Stimulated activated naive CD8-positive, alpha-beta T cell treated with anti-CD3 and anti-CD28 coated beads, Interleukin-15, Interleukin-2, amounts not matched to agents 100 ng/mL and 50 ng/mL, for 24 hours (primary cell): ENCODE measurements around the gene AHNAK.
"Not testable (repeated sequence)": the region's sequence is repeated elsewhere in the genome, so short reads cannot be mapped to it uniquely, and the experiment has no call there.

ENCODE experiments used
- H3K27ac Mint-ChIP-seq: one replicate; pipeline ENCODE4 v1.8.0; 2021; ENCODE audit warnings: mild to moderate bottlenecking, mixed read lengths
- H3K27me3 Mint-ChIP-seq: one replicate; pipeline ENCODE4 v1.8.0; 2021; ENCODE audit warnings: mixed read lengths
- H3K36me3 Mint-ChIP-seq: one replicate; pipeline ENCODE4 v1.8.0; 2021; ENCODE audit warnings: low read depth, mixed read lengths
- H3K4me1 Mint-ChIP-seq: one replicate; pipeline ENCODE4 v1.8.0; 2021; ENCODE audit warnings: low read depth, mixed read lengths
- H3K4me3 Mint-ChIP-seq: one replicate; pipeline ENCODE4 v1.8.0; 2021; ENCODE audit warnings: mild to moderate bottlenecking, mixed read lengths
- H3K9me3 Mint-ChIP-seq: one replicate; pipeline ENCODE4 v1.8.0; 2021; ENCODE audit warnings: mixed read lengths

The AHNAK gene

GRCh38 chr11:62457478-62457877 is 89.1 kb downstream of the AHNAK start:
- H3K27ac Mint-ChIP-seq: no peak overlapping the region
- H3K4me1 Mint-ChIP-seq: no peaks in the 10 kb centered on the region
- no peak overlapping the region for H3K4me3 Mint-ChIP-seq
- H3K36me3 Mint-ChIP-seq: no peaks in the 10 kb centered on the region
- H3K27me3 Mint-ChIP-seq: no peaks in the 10 kb centered on the region
- no peaks in the 10 kb centered on the region for H3K9me3 Mint-ChIP-seq

- no peaks in the 10 kb centered on the region for H3K9me3 Mint-ChIP-seq
- no peak overlapping the region for H3K27ac Mint-ChIP-seq
- H3K36me3 Mint-ChIP-seq: no peaks in the 10 kb centered on the region
- no peak overlapping the region for H3K4me3 Mint-ChIP-seq
- no peaks in the 10 kb centered on the region for H3K4me1 Mint-ChIP-seq
- no peaks in the 10 kb centered on the region for H3K27me3 Mint-ChIP-seq
These were observed 90.0 kb downstream of the AHNAK start for GRCh38 chr11:62456630-62457029.

- Mint-ChIP-seq H3K36me3 (no peaks in the 10 kb centered on the region), H3K27me3 (peaks cover under 1% of the 10 kb centered on the region), H3K4me1 (no peaks in the 10 kb centered on the region), H3K27ac (no peak overlapping the region), H3K4me3 (no peak overlapping the region), H3K9me3 (no peaks in the 10 kb centered on the region)
These were observed 93.7 kb downstream of the AHNAK start for GRCh38 chr11:62452839-62453468.

- Mint-ChIP-seq H3K27me3 (peaks cover 5% of the 10 kb centered on the region), H3K9me3 (no peaks in the 10 kb centered on the region), H3K4me1 (no peaks in the 10 kb centered on the region), H3K36me3 (no peaks in the 10 kb centered on the region), H3K4me3 (no peak overlapping the region), H3K27ac (no peak overlapping the region)
These were observed 94.3 kb downstream of the AHNAK start for GRCh38 chr11:62452261-62452660.

- Mint-ChIP-seq H3K4me1 (no peaks in the 10 kb centered on the region), H3K9me3 (no peaks in the 10 kb centered on the region), H3K27me3 (peaks cover 13% of the 10 kb centered on the region), H3K36me3 (no peaks in the 10 kb centered on the region), H3K4me3 (no peak overlapping the region), H3K27ac (no peak overlapping the region)
These were observed 95.4 kb downstream of the AHNAK start for GRCh38 chr11:62451241-62451621.

GRCh38 chr11:62450543-62451240 is 95.9 kb downstream of the AHNAK start:
- Mint-ChIP-seq H3K27ac (no peak overlapping the region), H3K36me3 (no peaks in the 10 kb centered on the region), H3K9me3 (no peaks in the 10 kb centered on the region), H3K4me1 (no peaks in the 10 kb centered on the region), H3K27me3 (peaks cover 14% of the 10 kb centered on the region), H3K4me3 (no peak overlapping the region)

- not testable (repeated sequence) for H3K4me1 Mint-ChIP-seq, H3K36me3 Mint-ChIP-seq, H3K27ac Mint-ChIP-seq, H3K4me3 Mint-ChIP-seq, H3K9me3 Mint-ChIP-seq
- H3K27me3 Mint-ChIP-seq: peaks cover 14% of the 10 kb centered on the region
These were observed 96.7 kb downstream of the AHNAK start for GRCh38 chr11:62449912-62450311.

GRCh38 chr11:62449451-62449851 is 97.2 kb downstream of the AHNAK start:
- Mint-ChIP-seq H3K9me3 (no peaks in the 10 kb centered on the region), H3K4me3 (no peak overlapping the region), H3K27me3 (peaks cover 19% of the 10 kb centered on the region), H3K4me1 (peaks cover 6% of the 10 kb centered on the region), H3K36me3 (no peaks in the 10 kb centered on the region), H3K27ac (no peak overlapping the region)

GRCh38 chr11:62446091-62446490 is 100.5 kb downstream of the AHNAK start:
- Mint-ChIP-seq H3K9me3 (no peaks in the 10 kb centered on the region), H3K4me1 (peaks cover 16% of the 10 kb centered on the region), H3K27ac (no peak overlapping the region), H3K4me3 (no peak overlapping the region), H3K27me3 (peaks cover 19% of the 10 kb centered on the region), H3K36me3 (no peaks in the 10 kb centered on the region)

- H3K27me3 Mint-ChIP-seq: peaks cover 19% of the 10 kb centered on the region
- no peak overlapping the region for H3K4me3 Mint-ChIP-seq
- no peaks in the 10 kb centered on the region for H3K9me3 Mint-ChIP-seq
- no peak overlapping the region for H3K27ac Mint-ChIP-seq
- H3K36me3 Mint-ChIP-seq: no peaks in the 10 kb centered on the region
- H3K4me1 Mint-ChIP-seq: peaks cover 16% of the 10 kb centered on the region
These were observed 101.3 kb downstream of the AHNAK start for GRCh38 chr11:62445314-62445740.

- peaks cover 19% of the 10 kb centered on the region for H3K4me1 Mint-ChIP-seq
- H3K27me3 Mint-ChIP-seq: peaks cover 19% of the 10 kb centered on the region
- no peaks in the 10 kb centered on the region for H3K9me3 Mint-ChIP-seq
- H3K4me3 Mint-ChIP-seq: peak overlapping the region; percentile 76
- no peaks in the 10 kb centered on the region for H3K36me3 Mint-ChIP-seq
- peak overlapping the region; percentile 64 for H3K27ac Mint-ChIP-seq
These were observed 101.8 kb downstream of the AHNAK start for GRCh38 chr11:62444835-62445234.

- Mint-ChIP-seq H3K36me3 (no peaks in the 10 kb centered on the region), H3K4me1 (peaks cover 20% of the 10 kb centered on the region), H3K27ac (peak overlapping the region; percentile 64), H3K4me3 (peak overlapping the region; percentile 76), H3K27me3 (peaks cover 19% of the 10 kb centered on the region), H3K9me3 (no peaks in the 10 kb centered on the region)
These were observed 102.3 kb downstream of the AHNAK start for GRCh38 chr11:62444236-62444833.

GRCh38 chr11:62443390-62444235 is 103.0 kb downstream of the AHNAK start:
- peak overlapping the region; percentile 76 for H3K4me3 Mint-ChIP-seq
- no peaks in the 10 kb centered on the region for H3K36me3 Mint-ChIP-seq
- H3K9me3 Mint-ChIP-seq: no peaks in the 10 kb centered on the region
- H3K27ac Mint-ChIP-seq: no peak overlapping the region
- H3K27me3 Mint-ChIP-seq: peaks cover 19% of the 10 kb centered on the region
- H3K4me1 Mint-ChIP-seq: peaks cover 20% of the 10 kb centered on the region

- Mint-ChIP-seq H3K36me3 (no peaks in the 10 kb centered on the region), H3K4me3 (no peak overlapping the region), H3K27me3 (peaks cover 6% of the 10 kb centered on the region), H3K4me1 (peaks cover 28% of the 10 kb centered on the region), H3K27ac (no peak overlapping the region), H3K9me3 (no peaks in the 10 kb centered on the region)
These were observed 106.6 kb downstream of the AHNAK start for GRCh38 chr11:62439785-62440602.
